GM19463 (cell line): ENCODE results near the gene KLRG1.

Source experiments
- ATAC-seq: cut with Tn5 transposase; IDR thresholded peaks from one replicate; pipeline ENCODE4 v1.9.1; 2021; ENCODE audit warnings: mild to moderate bottlenecking, moderate library complexity; ENCODE audit not compliant: unreplicated experiment

KLRG1 gene

GRCh38 chr12:8985213-8985754 lies 4.1 kb upstream of the KLRG1 start:
- ATAC-seq = no peak

- no peak for ATAC-seq
Measured at GRCh38 chr12:8987163-8987562, 2.2 kb upstream of the KLRG1 start.

GRCh38 chr12:8987685-8988084 lies 1.7 kb upstream of the KLRG1 start:
- no peak for ATAC-seq

GRCh38 chr12:8991371-8992345 lies 2.3 kb downstream of the KLRG1 start:
- no peak for ATAC-seq

- ATAC-seq = no peak
Measured at GRCh38 chr12:8993827-8994226, 4.5 kb downstream of the KLRG1 start.

- ATAC-seq = no peak
Measured at GRCh38 chr12:8995021-8995775, 5.9 kb downstream of the KLRG1 start.

GRCh38 chr12:8996682-8997405 lies 7.5 kb downstream of the KLRG1 start:
- peak; percentile 98 for ATAC-seq

GRCh38 chr12:9001233-9001632 lies 11.9 kb downstream of the KLRG1 start:
- no peak for ATAC-seq

GRCh38 chr12:9002335-9002734 lies 13.0 kb downstream of the KLRG1 start:
- no peak for ATAC-seq

GRCh38 chr12:9022592-9022991 lies 33.2 kb downstream of the KLRG1 start:
- no peak for ATAC-seq

- no peak for ATAC-seq
Measured at GRCh38 chr12:9024512-9024911, 35.2 kb downstream of the KLRG1 start.

GRCh38 chr12:9027161-9028059 lies 38.1 kb downstream of the KLRG1 start:
- no peak for ATAC-seq

- no peak for ATAC-seq
Measured at GRCh38 chr12:9030776-9031175, 41.4 kb downstream of the KLRG1 start.

GRCh38 chr12:9032202-9032964 lies 43.0 kb downstream of the KLRG1 start:
- ATAC-seq = no peak

- no peak for ATAC-seq
Measured at GRCh38 chr12:9033265-9033887, 44.0 kb downstream of the KLRG1 start.

GRCh38 chr12:9034095-9034494 lies 44.7 kb downstream of the KLRG1 start:
- ATAC-seq = no peak

- no peak for ATAC-seq
Measured at GRCh38 chr12:9036227-9036626, 46.9 kb downstream of the KLRG1 start.

GRCh38 chr12:9037431-9037830 lies 48.1 kb downstream of the KLRG1 start:
- ATAC-seq = no peak
